Dedifferentiated amniotic fluid mesenchymal stem cell (primary cell): ENCODE measurements around the gene CAND1.
A peak's percentile ranks its signal among the peaks of the same experiment; 100 is the strongest.

Experiments used
- DNase-seq: peaks from one replicate; pipeline ENCODE4 v3.0.0-alpha.2; 2016; ENCODE audit errors: extremely low spot score

The CAND1 gene

DNA sequence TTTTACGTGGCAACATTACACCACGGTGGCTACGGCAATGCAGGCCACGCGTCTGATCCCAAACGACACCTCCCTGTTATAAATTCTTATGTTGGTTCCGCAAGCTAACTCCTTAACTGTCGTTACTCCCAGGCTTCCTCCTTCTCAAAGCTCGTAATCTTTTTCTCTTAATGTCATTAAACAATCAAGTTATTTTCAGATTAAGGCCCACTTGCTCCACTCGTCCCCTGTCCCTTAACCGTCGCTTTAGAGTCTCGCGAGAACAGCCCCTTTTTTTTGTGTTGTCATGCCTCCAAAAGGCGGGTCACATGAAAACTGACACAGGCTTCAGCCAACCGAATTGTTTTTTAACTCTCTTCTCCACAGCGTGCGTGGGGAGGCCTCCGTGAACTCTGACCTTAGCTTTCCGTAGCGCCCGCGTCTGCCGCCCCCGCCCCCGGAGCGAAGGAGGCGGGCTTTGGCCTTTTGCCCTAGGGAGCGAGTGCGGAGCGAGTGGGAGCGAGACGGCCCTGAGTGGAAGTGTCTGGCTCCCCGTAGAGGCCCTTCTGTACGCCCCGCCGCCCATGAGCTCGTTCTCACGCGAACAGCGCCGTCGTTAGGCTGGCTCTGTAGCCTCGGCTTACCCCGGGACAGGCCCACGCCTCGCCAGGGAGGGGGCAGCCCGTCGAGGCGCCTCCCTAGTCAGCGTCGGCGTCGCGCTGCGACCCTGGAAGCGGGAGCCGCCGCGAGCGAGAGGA, at the start of gene CAND1:
Gene CAND1 (plus strand): TSS at position 463 of the 737 bp plus-strand sequence. CDS start 360 bp downstream, outside the sequence.
- DNase-seq = peak; percentile 100

DNA sequence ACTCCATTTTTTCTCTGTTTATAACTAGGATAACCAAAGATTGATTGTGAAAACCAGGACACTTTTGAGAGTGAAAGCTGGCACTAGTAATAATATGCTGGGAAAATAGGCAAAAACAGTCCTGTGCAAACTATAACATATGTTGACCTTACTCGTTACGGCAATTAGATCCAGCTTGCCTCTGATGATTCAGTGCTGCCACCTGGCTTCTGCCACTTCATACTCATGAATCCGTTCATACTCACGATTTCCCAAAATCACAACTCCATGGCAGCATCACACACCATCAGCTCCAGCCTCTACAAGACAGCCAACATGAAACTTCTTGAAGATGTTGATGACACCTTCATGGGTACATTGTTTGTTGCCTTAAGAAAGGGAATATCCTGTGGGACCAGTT, 49.1 kb upstream of the CAND1 start:
- DNase-seq = no peak

DNA sequence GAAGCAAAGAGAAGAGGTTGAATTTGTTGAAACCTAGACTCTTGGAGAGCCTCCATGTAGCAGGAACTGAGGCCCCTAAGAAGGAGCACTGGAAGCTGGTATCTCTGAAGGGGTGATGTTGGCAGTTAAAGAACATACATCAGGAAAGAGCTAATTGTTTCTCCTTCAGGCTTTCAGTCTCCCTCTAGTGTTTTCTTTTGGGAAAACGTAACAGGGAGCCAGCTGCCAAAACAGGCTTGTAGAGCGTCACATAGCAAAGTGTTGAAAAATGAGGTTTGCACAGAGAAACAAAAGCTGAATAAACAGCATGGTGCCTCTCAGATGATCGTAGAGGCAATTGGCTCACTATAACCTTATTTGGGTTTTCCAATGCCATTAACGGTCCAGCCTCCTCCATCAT, 46.9 kb upstream of the CAND1 start:
- DNase-seq = peak; percentile 36

DNA sequence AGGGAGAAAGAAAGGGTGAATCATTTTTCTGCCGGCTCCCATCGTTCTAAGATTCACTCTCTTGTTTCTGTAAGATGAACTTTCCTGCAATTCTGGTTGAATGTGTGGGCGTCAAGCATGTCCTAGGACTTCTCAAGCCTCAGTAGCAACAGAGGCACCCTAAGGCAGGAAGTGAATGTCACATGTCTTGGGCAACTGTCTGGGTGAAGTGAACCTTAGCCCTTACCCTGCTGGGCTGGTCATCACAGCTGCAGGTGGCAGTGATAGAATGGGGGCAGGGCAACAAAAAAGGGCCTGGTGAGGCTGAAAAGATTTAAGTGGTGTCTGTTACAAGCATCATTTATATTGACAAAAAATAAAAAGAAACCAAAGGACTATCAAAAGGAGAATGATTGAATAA, 45.9 kb upstream of the CAND1 start:
- DNase-seq = no peak

DNA sequence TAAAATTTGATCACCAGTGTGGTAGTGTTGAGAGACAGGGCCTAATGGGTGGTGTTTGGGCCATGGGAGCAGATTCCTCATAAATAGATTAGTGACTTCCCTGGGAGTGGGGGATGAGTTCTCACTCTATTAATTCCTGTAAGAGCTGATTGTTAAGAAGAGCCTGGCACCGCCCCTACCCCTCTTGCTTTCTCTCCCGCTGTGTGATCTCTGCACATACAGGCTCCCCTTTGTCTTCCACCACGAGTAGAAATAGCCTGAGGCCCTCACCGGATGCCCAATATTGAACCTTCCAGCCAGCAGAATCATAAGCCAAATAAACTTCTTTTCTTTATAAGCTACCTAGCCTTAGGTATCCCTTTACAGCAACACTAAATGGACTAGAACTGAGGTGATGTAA, 31.9 kb upstream of the CAND1 start:
- DNase-seq = no peak

DNA sequence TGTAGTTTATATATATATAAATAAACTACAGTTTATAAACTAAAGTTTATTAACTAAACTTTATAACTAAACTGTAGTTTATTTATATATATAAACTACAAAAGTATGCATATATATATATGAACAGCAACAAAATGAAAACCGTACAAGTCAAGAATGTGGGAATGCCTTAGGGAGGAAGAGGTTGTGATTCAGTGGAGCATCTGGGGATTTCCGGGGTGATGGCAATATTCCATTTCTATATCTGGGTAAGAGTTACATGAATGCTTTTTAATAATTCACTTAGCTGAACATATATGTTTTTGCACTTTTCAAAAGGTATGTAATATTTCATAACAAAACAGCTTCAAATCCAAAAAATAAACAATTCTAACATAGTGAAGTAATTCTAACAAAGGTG, 30.1 kb upstream of the CAND1 start:
- no peak for DNase-seq

DNA sequence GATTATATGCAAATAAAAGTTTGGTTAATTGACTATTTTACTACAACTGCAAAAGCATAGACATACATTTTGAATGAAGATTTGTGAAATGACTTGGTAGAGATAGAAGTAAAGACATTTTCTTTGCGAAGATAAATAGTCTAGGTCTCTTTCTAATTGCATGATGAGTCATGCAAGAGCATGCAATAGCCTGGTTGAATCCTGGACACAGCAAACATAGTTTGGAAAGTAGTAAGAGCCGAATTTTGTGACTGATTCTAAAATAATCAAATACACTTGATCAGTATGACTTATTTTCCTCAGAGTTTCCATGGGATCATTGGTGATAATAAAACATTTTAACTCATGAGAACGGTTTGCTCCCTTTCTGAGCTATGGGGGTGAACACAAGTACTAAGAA, 27.7 kb upstream of the CAND1 start:
- DNase-seq = peak; percentile 36

DNA sequence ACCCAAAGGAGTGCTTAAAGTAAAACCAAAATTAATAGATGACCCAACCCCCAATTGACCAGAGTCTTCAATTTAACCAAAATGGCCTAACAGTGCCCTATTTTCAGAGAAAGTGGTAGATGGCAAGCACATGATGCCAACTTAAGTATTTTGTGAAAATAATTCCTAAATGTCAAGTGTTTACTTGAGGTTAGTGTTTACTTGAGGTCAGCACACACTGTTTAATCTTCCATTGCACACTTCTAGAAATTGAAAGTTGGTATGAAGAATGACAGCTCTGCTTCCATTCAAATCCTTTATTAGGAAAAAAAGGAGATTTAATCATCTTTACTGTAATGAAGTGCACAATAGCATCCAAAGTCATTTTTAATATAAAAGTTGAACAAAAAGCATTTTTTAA, 25.9 kb upstream of the CAND1 start:
- no peak for DNase-seq

DNA sequence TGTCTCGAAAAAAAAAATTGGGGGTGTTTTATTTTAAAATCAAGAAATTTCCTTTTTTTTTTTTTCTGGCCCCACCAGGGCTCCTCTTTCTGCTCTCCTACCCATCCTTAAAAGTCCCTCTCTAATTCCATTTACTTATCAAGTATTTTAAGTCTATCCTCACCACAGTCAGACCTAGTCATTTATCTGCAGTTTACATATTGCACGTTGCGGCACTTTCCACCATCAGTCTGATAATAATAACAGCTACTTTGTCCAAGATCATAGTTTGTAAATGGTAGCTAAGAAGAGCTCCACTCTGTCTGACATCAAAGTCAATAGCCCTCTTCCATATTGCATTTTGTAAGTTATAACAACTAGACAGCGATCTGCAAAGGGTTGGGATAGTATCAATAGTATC, 23.6 kb upstream of the CAND1 start:
- DNase-seq = no peak

DNA sequence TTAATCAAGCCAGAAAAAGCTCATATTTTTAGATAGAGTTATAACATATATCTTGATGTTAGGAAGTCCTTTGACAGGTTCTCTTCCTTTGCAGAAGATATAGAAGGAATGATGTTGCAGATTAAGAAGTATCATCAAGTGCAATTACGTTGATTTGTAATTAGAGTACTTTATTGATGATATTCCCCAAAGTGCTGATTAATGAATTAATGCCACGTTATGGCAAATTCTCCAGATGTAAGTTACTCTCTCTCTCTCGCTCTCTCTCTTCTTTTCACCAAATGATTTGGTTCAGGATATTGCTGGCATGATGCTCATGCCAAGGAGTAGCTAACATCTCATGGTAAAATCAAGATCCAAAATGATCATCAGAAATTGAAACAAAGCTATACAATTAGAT, 18.1 kb upstream of the CAND1 start:
- no peak for DNase-seq

DNA sequence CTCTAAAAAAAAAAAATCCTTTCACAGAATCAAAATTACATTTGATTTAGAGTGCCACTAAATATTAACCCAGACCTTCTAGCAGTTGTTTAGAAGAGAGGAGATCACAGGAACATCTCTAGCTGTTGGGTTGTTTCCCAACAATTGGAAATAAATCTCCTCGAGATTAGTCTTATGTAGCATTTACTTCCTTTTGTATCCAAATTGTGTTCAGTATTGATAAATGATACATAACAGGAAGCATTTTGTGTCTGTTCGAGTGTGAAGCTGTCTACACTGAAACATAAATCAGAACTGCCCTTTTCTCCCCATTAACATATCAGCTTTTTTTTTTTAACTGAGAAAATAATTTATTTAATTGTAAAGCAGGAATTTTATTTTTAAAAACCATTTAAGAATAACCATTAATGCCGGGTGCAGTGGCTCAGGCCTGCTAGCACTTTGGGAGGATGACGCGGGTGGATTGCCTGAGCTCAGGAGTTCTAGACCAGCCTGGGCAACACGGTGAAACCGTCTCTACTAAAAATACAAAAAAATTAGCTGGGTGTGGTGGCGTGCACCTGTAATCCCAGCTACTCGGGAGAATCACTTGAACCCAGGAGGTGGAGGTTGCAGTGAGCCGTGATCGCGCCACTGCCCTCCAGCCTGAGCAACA, 14.7 kb upstream of the CAND1 start:
- no peak for DNase-seq

DNA sequence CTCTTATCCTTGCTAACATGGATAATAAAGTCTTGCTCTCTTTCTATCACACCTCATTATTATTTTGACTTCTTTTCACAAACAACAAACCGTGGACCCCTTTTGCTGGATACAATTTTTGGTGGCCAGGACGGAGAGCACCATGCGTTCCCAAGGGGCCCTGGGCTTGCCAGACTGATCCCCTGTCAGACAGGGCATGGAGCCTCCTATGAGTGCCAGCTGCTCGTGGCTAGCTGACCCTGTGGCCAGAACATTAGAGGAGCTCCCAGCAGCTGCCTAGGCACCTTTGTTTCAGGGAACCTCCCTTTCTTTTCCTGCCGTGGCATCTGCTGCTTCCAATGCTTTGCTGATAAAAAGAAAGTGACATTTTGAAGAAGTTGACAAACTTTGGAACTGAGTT, 12.5 kb upstream of the CAND1 start:
- DNase-seq = no peak

DNA sequence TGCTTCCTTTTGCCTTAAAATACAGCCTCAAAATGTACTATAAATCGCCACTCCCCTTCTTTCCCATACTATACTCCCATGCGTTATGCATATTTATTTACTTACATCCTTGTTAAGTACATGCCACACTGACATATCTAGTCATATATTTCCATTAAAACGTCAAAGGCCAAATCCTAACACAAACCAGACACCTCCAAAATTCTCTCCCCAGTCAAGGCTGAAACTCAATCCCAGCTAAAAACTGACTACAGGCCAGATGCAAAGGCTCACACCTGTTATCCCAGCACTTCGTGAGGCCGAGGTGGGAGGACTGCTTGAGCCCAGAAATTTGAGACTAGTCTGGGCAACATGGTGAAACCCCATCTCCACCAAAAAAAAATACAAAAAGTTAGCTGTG, 5.7 kb upstream of the CAND1 start:
- no peak for DNase-seq

DNA sequence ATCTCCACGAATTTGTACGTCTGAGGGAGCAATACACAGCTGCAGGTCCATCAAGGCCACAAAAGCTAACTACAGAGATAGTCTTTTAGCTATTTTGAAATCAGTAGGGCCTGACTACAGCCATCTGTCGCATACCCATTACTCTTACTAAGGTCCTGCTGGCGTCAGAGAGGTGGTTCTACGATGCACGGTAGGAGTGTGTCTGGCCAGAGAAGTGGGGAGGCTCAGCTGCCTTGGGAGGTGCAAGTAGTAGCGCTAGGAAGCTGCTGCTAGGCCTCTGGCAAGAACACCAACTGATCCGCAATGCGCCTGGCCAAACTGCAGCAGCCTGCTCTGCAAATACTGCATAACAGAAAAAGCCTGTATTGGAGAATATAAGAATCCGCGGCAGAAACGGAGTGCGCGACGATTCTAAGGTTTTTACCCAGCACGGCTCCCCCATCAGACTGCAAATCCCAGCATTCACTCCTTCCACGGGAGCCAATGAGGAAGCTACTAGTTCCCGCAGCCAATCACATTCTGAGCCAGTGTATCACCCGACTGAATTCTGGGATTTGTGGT, 743 bp upstream of the CAND1 start:
- DNase-seq = peak; percentile 98

DNA sequence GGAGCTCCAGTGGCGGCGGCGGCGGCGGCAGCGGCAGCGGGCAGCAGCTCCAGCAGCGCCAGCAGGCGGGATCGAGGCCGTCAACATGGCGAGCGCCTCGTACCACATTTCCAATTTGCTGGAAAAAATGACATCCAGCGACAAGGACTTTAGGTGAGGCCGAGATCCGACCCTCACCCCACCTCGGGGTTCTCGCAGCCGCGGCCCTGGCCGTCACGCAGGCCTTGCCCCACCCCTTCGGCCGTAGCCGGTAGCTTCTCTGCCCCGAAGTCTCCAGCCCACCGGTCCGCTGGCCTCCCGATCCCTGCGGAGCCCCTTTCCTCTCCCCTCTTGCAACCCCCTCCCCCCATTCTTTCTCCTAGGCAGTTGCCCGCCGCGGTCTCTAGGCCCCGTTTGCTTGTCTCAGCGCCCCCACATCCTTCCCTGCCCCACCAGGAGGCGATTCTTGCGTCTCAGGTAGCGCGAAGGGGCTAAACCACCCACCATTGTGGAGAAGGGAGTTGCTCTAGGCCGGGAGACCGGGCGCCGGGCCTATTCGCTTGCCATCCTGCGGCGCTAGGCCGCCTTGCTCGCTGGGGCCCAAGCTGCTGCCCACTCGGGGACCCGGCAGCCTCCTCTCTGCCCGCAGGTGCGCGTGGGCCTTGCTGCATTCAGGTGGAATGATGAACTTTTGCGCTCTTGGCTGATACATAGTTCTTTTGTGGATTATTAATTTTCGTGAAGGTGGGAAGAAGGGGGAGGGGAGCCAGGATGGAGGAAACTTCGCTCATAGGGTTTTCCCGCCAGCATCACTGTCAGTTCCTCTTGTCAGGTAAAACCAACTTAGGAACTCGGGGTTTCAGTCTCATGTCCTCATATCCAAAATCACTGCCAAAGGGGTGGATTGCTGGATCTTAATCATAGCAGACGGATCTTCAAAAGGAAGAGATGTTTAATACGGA, 745 bp downstream of the CAND1 start:
- DNase-seq = no peak

DNA sequence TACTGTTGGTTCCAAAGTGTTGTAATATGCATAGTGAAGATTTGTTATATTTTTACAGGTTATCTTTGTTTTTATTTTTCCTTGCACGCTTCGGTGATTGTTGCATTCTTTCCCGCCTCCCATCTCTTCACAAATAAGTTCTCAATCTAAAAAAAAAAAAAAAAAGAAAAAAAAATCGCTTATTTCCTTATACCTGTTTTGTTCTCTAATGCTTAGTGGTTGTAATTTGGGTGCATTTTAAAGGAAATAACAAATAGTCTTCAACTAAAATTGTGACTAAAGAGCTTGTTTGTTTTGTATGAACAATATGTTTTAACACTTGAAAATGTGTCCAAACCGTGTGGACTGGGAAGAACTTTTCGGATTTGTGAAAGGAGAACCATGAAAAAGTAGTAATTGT, 1.5 kb downstream of the CAND1 start:
- DNase-seq = no peak

DNA sequence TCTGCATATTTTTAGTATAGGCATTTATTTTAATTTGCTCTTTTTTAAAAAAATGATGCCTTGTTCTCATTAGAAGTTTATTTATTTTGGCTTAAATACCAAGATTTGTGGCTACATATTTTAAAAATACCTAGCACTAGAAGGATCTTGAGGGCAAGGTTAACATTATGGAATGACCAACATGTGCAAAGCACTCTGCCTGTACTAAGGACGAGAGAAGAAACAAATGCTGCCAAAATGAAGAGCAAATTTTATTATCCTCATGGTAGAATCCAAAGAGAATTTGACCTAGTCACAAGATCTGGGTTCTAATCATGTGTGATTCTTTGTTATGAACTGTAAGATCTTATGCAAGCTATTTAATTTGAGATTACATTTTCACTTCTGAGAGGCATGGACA, 2.8 kb downstream of the CAND1 start:
- no peak for DNase-seq

DNA sequence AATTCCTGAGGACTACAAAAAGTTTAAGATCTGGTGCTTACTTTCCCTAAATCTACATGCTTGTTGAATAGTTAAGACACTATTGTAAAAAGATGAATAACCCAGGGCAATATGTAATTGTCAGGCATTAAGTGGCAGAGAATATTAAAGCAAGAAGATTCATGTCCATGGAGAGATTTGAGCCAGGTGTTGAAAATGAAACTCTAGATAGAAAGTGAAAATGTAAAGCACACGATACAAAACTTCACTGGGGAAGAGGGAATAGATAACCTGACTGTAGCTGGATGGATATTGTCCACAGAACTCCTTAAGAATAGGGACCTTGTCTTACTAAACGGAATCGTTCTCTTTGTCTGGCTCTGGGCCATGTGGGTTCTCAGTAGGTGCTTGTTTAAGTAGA, 5.0 kb downstream of the CAND1 start:
- no peak for DNase-seq

DNA sequence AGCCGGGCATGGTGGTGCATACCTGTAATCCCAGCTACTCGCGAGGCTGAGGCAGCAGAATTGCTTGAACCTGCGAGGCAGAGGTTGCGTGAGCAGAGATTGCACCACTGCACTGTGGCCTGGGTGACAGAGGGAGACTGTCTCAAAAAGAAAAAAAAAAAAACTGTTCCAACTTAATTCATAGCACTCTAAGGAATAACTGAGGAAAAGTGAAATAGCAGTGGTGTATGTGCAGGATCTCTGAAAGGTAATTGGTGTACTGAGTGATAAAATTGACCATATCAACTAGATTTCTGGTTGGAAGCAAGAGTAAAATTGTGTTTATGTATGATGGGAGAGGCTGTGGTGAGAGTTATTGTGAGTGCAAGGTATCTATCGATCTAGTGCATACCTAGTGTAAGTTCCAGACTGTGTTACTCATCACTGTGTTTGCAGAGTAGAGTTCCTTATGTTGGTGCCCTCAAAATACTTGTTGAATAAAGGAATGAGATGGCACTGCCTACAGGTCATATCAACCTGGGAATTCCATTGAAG, 6.3 kb downstream of the CAND1 start:
- no peak for DNase-seq

DNA sequence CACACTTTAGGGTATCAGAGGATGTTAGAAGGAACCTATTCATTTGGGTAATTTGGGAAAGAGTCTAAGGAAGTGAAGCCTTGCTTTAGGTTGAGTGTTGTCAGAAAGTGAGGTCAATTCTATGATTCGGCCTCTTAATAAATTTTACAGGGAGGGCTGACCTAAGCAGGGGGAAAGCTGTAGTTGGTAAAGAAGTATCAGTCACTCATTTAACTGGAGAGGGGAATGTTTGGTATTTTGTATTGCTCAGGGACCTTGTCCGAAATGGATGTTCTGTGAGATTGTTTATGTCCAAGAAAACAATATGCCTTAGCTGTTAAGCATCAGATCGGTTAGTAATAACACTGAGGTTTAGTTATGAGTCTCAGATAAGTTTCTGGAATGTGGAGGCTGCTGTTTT, 7.3 kb downstream of the CAND1 start:
- DNase-seq = no peak

DNA sequence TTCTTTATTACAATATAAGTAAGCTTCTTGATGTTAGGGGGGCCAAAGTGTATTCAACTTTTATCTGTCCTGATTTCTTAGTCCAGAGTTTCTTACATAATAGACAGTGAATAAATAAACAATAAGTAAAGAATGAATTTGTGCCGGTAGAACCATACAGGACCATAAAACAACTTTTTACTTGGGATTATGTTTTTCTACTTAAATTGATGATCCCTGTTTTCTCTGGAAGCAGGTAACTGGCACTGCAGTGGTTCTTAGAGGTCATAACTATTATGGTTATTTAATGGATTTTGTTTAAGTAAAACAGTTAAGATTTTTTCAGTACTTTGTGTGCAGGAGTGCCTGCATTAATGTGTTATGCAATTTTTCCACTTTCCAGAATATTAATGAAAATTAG, 10.5 kb downstream of the CAND1 start:
- DNase-seq = no peak

DNA sequence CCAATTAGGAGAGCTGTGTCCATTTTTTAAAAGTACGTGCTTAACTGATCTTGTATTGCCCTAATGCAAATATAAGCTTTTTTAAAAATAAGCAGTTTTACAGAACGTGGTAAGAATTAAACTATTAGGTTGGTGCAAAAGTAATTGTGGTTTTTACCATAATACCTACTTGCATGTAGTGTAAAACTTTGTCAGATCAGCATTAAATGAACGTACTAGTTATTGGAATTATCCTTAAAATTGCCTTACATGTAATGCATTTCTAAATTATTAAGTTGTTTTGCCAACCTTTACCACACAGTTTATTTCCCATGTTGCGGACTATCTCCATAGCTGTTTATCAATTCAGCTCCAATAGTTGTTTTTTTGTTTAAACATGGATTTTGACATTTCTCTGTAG, 10.9 kb downstream of the CAND1 start:
- DNase-seq = no peak
